Amniotic epithelial cell (primary cell): ENCODE data around the gene SAA1.
"Not testable (repeated sequence)": the region's sequence is repeated elsewhere in the genome, so short reads cannot be mapped to it uniquely, and the experiment has no call there.

Source experiments
- DNase-seq: peaks from one replicate; pipeline ENCODE4 v3.0.0-alpha.2; 2010; ENCODE audit warnings: low read depth

Gene SAA1

GRCh38 chr11:18259259-18259658 is 6.8 kb upstream of the SAA1 start:
- no peak for DNase-seq

DNA sequence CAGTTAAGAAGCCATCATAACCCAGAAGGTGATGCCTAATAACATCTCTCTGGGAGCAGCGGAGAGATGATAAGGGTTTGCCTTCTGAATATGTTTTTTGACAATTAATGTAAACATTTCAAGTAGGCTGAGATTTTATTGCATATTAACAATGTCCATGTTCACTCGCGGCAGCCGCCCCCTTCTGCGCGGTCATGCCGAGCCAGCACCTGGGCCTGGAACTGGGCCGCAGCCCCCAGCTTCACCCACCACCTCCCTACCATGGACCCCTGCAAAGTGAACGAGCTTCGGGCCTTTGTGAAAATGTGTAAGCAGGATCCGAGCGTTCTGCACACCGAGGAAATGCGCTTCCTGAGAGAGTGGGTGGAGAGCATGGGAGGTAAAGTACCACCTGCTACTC is 4.3 kb upstream of the SAA1 start:
- no peak for DNase-seq

- DNase-seq, result not testable (repeated sequence)
Observed at GRCh38 chr11:18262681-18263350, 3.2 kb upstream of the SAA1 start.

GRCh38 chr11:18264035-18264434 is 2.0 kb upstream of the SAA1 start:
- no peak for DNase-seq

DNA sequence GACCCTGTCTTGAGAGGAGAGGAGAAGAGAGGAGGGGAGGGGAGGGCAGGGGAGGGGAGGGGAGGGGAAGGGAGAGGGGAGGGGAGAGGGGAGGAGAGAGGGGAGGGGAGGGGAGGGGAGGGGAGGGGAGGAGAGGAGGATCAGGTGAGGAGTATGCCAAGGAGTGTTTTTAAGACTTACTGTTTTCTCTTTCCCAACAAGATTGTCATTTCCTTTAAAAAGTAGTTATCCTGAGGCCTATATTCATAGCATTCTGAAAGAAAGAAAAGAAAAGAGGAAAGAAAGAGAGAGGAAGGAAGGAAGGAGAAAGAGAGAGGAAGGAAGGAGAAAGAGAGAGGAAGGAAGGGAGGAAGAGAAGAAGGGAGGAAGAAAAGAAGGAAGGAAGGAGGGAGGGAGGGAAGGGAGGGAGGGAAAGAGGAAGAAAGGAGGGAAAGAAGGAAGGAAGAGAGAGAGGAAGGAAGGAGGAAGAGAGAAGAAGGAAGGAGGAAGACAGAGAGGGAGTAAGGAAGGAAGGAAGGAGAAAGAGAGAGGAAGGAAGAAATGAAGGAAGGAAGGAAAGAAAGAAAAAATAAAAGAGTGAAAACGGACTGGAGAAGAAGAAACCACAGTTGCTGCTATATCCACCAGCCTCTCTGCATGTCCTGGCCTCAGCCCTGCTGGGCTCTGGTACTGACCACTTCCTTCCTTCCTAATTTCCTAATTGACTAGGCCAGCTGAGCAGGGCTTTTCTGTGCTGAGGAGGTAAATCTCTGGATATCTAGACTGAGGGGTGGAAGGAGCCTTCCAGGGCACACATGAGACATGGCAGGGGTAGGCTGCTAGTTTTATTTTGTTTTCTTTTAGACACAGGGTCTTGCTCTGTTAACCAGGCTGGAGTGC is 1.1 kb upstream of the SAA1 start:
- DNase-seq, result no peak

- DNase-seq, result not testable (repeated sequence)
Observed at GRCh38 chr11:18267335-18268133, 1.5 kb downstream of the SAA1 start.

GRCh38 chr11:18269252-18269651 is 3.2 kb downstream of the SAA1 start:
- DNase-seq, result not testable (repeated sequence)

- DNase-seq, result no peak
Observed at GRCh38 chr11:18270102-18270501, 4.0 kb downstream of the SAA1 start.

DNA sequence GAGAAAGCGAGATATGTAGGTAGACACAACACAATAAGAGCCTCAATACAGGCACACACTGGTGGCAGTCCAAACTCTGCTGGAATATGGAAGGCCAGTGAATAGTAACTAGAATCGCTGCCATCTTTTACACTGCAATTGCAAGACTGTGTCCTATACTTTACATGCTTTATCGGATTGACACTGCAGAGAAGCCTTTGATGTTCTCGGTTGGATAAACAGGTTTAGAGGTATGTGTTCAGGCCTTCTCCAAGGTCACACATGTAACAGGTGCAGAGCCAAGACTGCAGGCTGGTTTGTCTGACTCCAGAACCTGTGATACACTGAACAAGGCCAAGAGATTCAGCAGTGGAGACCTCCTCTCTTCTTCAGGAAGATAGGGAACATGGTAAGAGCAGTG is 5.1 kb downstream of the SAA1 start:
- DNase-seq, result no peak

DNA sequence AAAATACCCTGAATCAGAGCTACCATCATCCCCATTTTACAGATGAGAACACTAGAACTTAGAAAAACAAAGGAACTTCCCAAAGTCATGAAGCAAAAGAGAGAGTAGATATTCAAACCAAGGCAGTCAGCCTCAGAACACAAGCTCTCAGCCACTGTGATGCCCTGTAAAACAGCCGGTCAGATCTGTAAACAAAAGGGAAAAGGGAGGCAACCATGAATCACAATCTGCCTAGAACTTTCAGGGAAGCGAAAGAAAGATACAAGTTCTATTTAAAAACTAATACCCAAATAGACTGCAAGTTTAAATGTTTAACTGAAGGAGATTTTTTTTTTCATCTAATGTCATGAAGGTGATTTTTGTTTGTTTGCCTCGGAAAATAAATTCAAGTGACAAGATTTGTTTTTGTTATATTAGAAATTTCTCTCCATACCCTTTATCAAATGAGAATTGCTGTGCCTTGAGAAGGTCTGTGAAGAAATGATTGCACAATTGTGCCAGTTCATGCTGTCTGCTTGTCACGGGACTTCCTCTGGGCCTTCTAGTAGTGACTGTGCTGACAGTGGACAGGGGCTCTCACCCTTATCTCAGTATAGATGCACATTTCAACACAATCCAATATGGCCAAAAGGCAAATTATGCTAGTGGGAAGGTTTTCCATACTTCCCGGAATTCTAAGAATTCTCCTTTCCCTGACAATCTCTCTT is 11.7 kb downstream of the SAA1 start:
- DNase-seq, result peak; percentile 77

DNA sequence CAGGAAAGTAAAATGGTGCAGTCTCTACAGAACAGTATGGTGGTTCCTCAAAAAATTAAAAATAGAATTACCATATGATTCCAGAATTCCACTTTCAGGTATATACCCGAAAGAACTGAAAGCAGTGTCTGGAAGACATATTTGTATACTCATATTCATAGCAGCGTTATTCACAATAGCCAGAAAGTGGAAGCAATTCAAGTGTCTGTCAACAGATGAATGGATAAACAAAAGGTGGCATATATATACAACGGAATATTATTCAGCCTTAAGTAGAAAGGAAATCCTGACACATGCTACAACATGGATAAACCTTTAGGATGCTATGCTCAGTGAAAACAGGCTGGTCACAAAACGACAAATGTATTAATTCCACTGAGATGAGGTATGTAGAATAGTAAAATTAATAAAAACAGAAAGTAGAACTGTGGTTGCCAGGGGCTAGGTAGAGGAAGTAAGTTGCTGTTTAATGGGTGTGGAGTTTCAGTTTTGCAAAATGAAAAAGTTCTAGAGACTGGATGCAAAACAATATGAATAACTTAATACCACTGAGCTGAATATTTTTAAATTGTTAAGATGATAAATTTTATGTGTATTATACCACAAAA is 14.5 kb downstream of the SAA1 start:
- no peak for DNase-seq

- no peak for DNase-seq
Observed at GRCh38 chr11:18282626-18283025, 16.6 kb downstream of the SAA1 start.

- DNase-seq, result no peak
Observed at GRCh38 chr11:18285841-18286240, 19.8 kb downstream of the SAA1 start.

DNA sequence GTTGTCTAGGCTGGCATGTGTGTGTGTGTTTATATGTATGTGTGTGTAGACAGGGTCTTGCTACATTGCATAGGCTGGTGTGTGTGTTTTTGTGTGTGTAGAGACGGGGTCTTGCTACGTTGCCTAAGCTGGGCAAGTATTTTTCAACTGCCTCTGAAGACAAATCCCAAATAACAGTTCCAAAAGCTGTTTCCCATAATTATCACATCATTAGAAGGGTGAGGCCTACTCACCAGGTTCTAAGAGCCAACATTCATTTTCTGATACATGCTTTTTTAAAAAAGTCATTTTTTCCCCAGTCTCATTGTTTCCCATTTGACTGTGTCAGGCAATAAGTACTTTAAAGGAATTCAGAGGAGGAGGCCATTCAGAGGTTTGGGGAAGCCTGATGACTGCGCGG is 22.8 kb downstream of the SAA1 start:
- no peak for DNase-seq

GRCh38 chr11:18294862-18295261 is 28.8 kb downstream of the SAA1 start:
- DNase-seq, result no peak

GRCh38 chr11:18295316-18295715 is 29.3 kb downstream of the SAA1 start:
- DNase-seq, result no peak

GRCh38 chr11:18299721-18300120 is 33.7 kb downstream of the SAA1 start:
- no peak for DNase-seq

GRCh38 chr11:18304745-18305144 is 38.7 kb downstream of the SAA1 start:
- DNase-seq, result no peak

- DNase-seq, result no peak
Observed at GRCh38 chr11:18307461-18308139, 41.5 kb downstream of the SAA1 start.

GRCh38 chr11:18308242-18308641 is 42.2 kb downstream of the SAA1 start:
- no peak for DNase-seq

DNA sequence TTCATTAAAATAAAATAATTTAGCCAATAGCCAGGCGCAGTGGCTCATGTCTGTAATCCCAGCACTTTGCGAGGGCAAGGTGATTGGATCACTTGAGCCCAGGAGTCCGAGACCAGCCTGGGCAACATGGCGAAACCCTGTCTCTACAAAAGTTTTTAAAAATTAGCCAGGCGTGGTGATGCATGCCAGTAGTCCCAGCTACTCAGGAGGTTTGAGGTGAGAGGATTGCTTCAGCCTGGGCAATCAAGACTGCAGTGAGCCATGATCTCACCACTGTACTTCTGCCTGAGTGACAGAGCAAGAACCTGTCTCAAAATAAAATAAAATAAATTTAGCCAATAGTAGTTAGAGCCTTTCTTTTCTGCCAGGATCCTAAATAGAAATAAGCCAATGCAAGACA is 43.6 kb downstream of the SAA1 start:
- DNase-seq, result peak; percentile 42
